Measurements from ENCODE around the gene PCDHGA11. TPM values are rescaled to one million over a fixed set of nuclear protein-coding genes. Genes with fewer than 3 reads are reported as not detected.
"Not testable (repeated sequence)": the region's sequence is repeated elsewhere in the genome, so short reads cannot be mapped to it uniquely, and the experiment has no call there.

The PCDHGA11 gene
- total and polyA plus RNA-seq, 2 experiments from 2014 or later = 15.3 to 21.7 TPM

GRCh38 chr5:141397756-141398551 is 22.9 kb upstream of the PCDHGA11 start, which contains the start of gene PCDHGB5:
TSS of gene PCDHGB5 (plus strand) at chr5:141397947. CDS start at chr5:141398128, 181 bp downstream.
- H3K9ac ChIP-seq = peak within 1 kb of the TSS; percentile 67
- H3K9me2 ChIP-seq (ENCODE audit: insufficient read depth); H3K79me2 ChIP-seq (ENCODE audit: insufficient read depth); H3K27me3 ChIP-seq (replicated peaks; ENCODE audit: insufficient read depth); H3F3A ChIP-seq (ENCODE audit: insufficient read depth); H3K9me3 ChIP-seq (ENCODE audit: low read depth); H3K4me1 ChIP-seq (ENCODE audit: insufficient read depth); H3K36me3 ChIP-seq (ENCODE audit: low read depth); H3K27ac ChIP-seq; H4K20me1 ChIP-seq (ENCODE audit: insufficient read depth); in situ Hi-C loops (cut with MboI): not testable (repeated sequence)
- peak within 1 kb of the TSS; percentile 47 for H3K4me2 ChIP-seq (ENCODE audit: unreplicated experiment)
- DNase-seq = peak; percentile 68
- H2AFZ ChIP-seq = peak within 1 kb of the TSS; percentile 62; the same call in 1 of the 2 replicates
- peak within 1 kb of the TSS; percentile 72 for H3K4me3 ChIP-seq
- 23 to 24% methylated on average over 23 to 26 of the region's 43 CpGs for WGBS, 2 experiments (ENCODE audit: low coverage in 1 of 2, low lambda C conversion rate in 2 of 2, missing lambda C conversion rate in 2 of 2)

- H3K27me3 ChIP-seq (replicated peaks; ENCODE audit: insufficient read depth) = no peaks in the 10 kb centered on the region
- H2AFZ ChIP-seq = no peak overlapping the region
- no peaks in the 10 kb centered on the region for H3K9me2 ChIP-seq (ENCODE audit: insufficient read depth)
- no peak overlapping the region for H3K4me3 ChIP-seq
- H4K20me1 ChIP-seq (ENCODE audit: insufficient read depth) = no peaks in the 10 kb centered on the region
- in situ Hi-C loops (cut with MboI) = no loop called here
- no peak overlapping the region for H3K9ac ChIP-seq
- peaks cover 8% of the 10 kb centered on the region; the same call in 1 of the 2 replicates for H3F3A ChIP-seq (ENCODE audit: insufficient read depth)
- H3K9me3 ChIP-seq (ENCODE audit: low read depth) = no peaks in the 10 kb centered on the region
- H3K36me3 ChIP-seq (ENCODE audit: low read depth) = no peaks in the 10 kb centered on the region
- no peaks in the 10 kb centered on the region for H3K4me1 ChIP-seq (ENCODE audit: insufficient read depth)
- 32 to 34% methylated on average over 15 of the region's 15 CpGs for WGBS, 2 experiments (ENCODE audit: low coverage in 1 of 2, low lambda C conversion rate in 2 of 2, missing lambda C conversion rate in 2 of 2)
- no peak overlapping the region for H3K27ac ChIP-seq
- no peak overlapping the region for H3K4me2 ChIP-seq (ENCODE audit: unreplicated experiment)
- TF ChIP-seq EZH2 (IDR thresholded peaks at IDR 0.05; ENCODE audit: insufficient read depth, poor library complexity, severe bottlenecking) = no peak
- no peak for TF ChIP-seq EZH2phosphoT487 (IDR thresholded peaks at IDR 0.05; ENCODE audit: insufficient read depth, low read depth)
- 0 out of 2 replicates have a peak, but pooled peaks cover 4% of the 10 kb centered on the region for H3K79me2 ChIP-seq (ENCODE audit: insufficient read depth)
- DNase-seq = no peak
Observed at GRCh38 chr5:141398608-141399007, 22.2 kb upstream of the PCDHGA11 start.

- H3F3A ChIP-seq (ENCODE audit: insufficient read depth) = peaks cover 8% of the 10 kb centered on the region; the same call in 1 of the 2 replicates
Observed at GRCh38 chr5:141399555-141400258, 21.1 kb upstream of the PCDHGA11 start.

GRCh38 chr5:141402553-141403243 is 18.2 kb upstream of the PCDHGA11 start, which contains the start of gene PCDHGA9:
TSS of gene PCDHGA9 (plus strand) at chr5:141402778. CDS start at chr5:141402953, 175 bp downstream.
- Histone ChIP-seq H3K27me3 (replicated peaks; ENCODE audit: insufficient read depth) (no peaks in the 10 kb centered on the region), H3K9ac (peak within 1 kb of the TSS; percentile 38), H3K27ac (no peak within 1 kb of the TSS), H3K9me2 (ENCODE audit: insufficient read depth) (no peaks in the 10 kb centered on the region), H3K4me2 (ENCODE audit: unreplicated experiment) (peak within 1 kb of the TSS; percentile 54), H3K9me3 (ENCODE audit: low read depth) (no peaks in the 10 kb centered on the region), H3K79me2 (ENCODE audit: insufficient read depth) (0 out of 2 replicates have a peak, but pooled peaks cover 4% of the 10 kb centered on the region), H4K20me1 (ENCODE audit: insufficient read depth) (no peaks in the 10 kb centered on the region), H3K36me3 (ENCODE audit: low read depth) (no peaks in the 10 kb centered on the region), H3K4me3 (peak within 1 kb of the TSS; percentile 68), H2AFZ (peak within 1 kb of the TSS; percentile 65), H3F3A (ENCODE audit: insufficient read depth) (peaks cover 8% of the 10 kb centered on the region; the same call in 1 of the 2 replicates), H3K4me1 (ENCODE audit: insufficient read depth) (no peaks in the 10 kb centered on the region; the same call in 1 of the 2 replicates)
- TF ChIP-seq EZH2 (IDR thresholded peaks at IDR 0.05; ENCODE audit: insufficient read depth, poor library complexity, severe bottlenecking) = no peak
- no peak for TF ChIP-seq EZH2phosphoT487 (IDR thresholded peaks at IDR 0.05; ENCODE audit: insufficient read depth, low read depth)
- WGBS, 2 experiments (ENCODE audit: low coverage in 1 of 2, low lambda C conversion rate in 2 of 2, missing lambda C conversion rate in 2 of 2) = 20% methylated on average over 27 of the region's 27 CpGs
- DNase-seq = peak; percentile 73
- in situ Hi-C loops (cut with MboI) = no loop called here

More at GRCh38 chr5:141399555-141400258, 21.1 kb upstream of the PCDHGA11 start:
- in situ Hi-C loops (cut with MboI) = no loop called here
- Histone ChIP-seq H4K20me1 (ENCODE audit: insufficient read depth) (no peaks in the 10 kb centered on the region), H3K79me2 (ENCODE audit: insufficient read depth) (0 out of 2 replicates have a peak, but pooled peaks cover 4% of the 10 kb centered on the region), H3K9me2 (ENCODE audit: insufficient read depth) (no peaks in the 10 kb centered on the region), H3K4me1 (ENCODE audit: insufficient read depth) (no peaks in the 10 kb centered on the region), H3K4me2 (ENCODE audit: unreplicated experiment) (peak overlapping the region; percentile 46), H2AFZ (no peak overlapping the region), H3K9me3 (ENCODE audit: low read depth) (no peaks in the 10 kb centered on the region), H3K27ac (no peak overlapping the region), H3K9ac (no peak overlapping the region), H3K27me3 (replicated peaks; ENCODE audit: insufficient read depth) (no peaks in the 10 kb centered on the region), H3K4me3 (peak overlapping the region; percentile 58), H3K36me3 (ENCODE audit: low read depth) (no peaks in the 10 kb centered on the region)
- DNase-seq = no peak
- TF ChIP-seq EZH2 (IDR thresholded peaks at IDR 0.05; ENCODE audit: insufficient read depth, poor library complexity, severe bottlenecking) (no peak), EZH2phosphoT487 (IDR thresholded peaks at IDR 0.05; ENCODE audit: insufficient read depth, low read depth) (no peak)
- 38 to 39% methylated on average over 41 to 61 of the region's 61 CpGs for WGBS, 2 experiments (ENCODE audit: low coverage in 1 of 2, low lambda C conversion rate in 2 of 2, missing lambda C conversion rate in 2 of 2)

All from GM23248 (cell line).